SIG-M5 (cell line): ENCODE measurements around the gene MBD4.
A peak's percentile ranks its signal among the peaks of the same experiment; 100 is the strongest.
"Not testable (repeated sequence)": the region's sequence is repeated elsewhere in the genome, so short reads cannot be mapped to it uniquely, and the experiment has no call there.

Experiments
- DNase-seq: peaks from one replicate; lab custom pipeline; 2025; lab: John Stamatoyannopoulos, UW

Gene MBD4

DNA sequence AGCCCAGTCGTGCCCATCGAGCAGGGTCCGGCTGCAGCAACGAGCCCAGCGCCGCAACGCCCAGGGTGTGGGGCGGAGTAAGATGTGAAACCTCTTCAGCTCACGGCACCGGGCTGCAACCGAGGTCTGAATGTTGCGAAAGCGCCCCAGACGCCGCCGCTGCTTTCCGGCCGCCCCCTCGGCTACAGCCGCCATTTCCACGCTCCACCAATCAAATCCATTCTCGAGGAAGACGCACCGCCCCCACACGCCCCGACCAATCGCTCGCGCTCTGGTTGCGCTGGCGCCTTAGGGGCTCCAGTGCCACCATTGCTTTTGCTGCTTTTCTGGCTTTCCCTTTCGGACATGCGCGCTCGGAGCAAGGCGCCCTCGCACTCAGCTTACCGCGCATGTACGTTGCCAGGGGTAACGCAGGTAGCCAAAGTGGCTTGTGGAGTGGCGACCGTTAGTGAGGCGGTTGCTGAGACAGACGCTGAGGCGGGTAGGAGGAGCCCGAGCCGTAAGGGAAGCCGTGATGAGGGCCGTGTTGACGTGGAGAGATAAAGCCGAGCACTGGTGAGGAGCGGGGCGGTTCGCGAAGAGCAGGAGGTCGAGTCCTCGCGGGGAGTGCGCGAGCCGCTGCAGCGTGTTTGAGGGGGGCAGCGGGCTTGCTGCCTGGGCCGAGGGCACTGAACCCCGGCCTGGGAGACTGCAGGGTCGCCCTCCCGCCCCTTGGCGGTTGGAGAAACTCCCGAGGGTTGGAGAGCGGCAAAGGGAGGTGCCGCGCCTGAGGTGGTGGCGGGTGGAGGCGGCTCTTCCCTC is at the start of gene MBD4, which contains the start of gene IFT122:
MBD4 (minus strand) TSS at position 132 of the 801 bp plus-strand sequence; CDS start at position 17, 115 bp downstream.
IFT122 (plus strand) TSS at position 408 of the 801 bp plus-strand sequence; CDS start at position 515, 107 bp downstream.
- peak; percentile 97 for DNase-seq

DNA sequence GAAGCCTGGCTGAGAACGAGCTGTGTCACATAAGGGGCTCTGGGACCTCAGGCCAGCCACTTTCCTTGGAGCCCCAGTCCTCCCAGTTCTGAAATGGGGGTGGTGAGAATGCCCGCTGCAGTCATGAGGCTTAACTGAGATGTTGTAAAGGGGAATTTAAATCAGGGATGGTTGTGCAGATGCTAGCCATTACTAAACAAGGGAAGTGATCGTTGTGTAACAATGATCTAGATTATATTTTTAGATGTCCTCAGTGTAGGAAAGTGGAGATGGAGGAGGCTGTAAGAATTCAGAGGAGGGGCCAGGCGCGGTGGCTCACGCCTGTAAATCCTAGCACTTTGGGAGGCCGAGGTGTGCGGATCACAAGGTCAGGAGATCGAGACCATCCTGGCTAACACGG is 49.5 kb upstream of the MBD4 start:
- DNase-seq = not testable (repeated sequence)

DNA sequence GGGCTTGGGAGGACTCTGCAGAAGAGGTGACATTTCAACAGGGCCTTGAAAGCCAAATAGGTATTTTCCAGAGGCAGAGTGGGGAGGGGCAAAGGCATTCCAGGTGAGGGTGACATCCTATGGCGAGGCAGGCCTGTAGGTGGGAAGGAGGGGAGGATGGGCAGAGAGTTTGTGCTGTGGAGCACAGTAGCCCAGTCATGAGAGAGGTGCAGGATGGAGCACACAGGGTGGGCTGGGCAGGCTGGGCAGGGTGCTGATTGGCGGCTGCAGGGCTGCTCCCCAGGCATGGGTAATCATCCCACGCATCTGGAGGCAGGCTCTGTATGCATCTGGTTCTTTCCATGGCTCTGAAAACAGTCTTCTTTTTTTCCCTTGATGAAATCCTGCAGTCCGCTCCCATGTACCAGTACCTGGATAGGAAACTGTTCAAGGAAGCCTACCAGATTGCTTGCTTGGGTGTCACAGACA is 48.2 kb upstream of the MBD4 start:
- not testable (repeated sequence) for DNase-seq

DNA sequence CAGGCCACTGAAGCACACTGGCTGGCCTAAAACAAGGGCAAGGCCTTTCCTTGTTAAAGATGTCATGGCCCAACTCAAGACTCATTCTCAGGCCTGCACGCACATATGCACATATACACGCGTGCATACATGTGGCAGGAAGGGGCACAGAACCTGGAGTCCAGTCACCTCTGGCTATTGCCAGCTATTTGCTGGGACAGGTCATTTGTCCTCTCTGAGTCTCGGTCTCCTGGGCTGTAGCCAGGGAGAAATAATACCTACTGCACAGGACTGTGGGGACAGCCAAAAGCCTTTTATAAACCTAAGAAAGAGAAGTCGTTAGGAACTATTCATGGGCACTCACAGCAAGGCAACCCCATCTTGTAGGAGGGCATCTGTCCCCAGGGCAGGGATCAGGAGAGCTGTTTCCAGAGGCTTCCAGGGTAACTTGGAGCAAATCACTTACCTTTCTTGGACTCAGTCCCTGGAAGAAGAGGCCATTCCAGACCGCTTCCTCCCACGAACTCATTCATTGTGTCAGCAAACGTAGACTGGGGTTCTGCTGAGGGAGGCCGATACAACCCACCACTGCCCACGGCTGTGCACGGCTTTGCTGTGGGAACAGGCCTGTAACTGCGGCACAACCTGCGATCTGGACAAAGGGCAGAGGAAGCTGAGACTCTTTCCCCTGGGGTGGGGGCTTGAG is 47.6 kb upstream of the MBD4 start:
- no peak for DNase-seq

DNA sequence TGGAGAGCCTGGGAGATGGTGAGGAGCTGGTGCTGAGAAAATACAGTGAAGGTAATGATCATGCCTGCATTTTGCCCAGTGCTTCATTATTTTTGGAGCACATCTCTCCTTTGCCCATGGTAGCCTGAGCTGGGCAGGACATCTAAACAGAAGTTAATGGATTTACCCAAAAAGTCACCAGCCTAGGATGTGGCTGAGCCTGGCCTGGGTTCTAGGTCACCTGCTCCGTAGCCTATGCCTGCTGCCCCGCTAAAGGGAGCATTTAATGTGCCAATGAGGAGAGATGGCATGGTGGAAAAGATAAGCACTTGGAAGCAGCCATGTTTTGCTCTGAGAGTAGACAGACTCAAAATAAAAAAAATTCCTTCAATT is 46.9 kb upstream of the MBD4 start:
- no peak for DNase-seq

DNA sequence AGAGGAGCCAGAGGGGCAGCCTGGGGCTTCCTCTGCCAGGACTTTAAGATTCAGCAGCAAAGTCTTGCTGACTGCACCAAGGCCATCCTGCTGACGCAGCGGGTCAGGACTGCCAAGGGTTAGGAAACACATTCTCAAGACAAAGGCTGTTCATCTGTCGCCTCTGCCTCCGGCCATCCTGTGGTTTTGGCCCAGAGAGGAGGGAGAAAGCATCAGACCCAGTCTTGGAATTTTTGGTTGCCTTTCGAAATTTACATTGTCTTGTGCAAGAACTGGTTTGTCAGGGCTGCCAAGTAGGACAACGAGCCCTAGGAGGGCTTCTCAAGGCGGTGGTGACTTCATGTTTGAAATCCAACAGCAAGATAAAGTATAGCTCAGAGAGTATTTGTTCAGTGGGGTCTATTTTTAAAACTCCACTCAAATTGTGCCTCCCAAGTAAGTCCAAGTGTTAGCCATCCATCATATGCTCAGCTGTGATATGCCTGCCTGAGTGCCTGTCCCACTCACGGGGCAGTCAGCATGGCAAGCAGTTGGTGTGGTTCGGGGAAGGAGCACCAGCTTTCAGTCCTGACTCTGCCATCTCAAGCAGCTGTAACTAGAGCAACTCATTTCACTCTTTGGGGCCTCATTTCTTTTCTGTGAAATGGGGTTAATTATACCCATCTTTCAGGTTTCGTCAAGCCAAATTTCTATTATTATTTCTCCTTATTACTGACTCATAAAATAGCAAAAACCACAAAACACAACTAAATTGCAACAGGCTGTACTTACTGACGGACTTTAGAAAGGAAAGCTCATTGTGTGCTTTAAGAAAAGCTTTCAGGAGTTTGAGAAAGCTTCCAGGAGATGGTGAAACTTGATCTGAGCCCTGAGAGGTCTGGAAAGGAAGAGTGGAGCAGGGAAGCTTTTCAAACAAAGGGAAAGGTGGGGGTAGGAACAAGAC is 46.2 kb upstream of the MBD4 start:
- no peak for DNase-seq

DNA sequence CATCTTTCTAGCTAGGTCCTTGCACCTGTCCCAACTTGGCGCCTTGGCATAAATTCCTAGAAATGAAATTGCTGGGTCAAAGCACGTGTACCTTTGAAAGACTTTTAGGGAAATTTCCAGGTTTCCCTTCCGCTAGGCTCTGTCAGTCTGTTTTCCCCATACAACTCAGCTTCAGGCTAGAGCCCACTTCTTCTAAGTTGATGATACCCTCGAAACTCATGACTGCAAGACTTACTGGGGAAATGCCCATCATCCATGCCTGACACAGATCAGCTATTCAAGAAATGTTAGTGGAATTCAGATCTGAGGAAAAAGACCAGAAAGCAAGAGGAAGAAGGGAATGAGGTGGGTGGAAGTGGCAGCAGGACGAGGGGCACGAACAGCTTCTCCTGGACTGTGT is 45.4 kb upstream of the MBD4 start:
- not testable (repeated sequence) for DNase-seq

DNA sequence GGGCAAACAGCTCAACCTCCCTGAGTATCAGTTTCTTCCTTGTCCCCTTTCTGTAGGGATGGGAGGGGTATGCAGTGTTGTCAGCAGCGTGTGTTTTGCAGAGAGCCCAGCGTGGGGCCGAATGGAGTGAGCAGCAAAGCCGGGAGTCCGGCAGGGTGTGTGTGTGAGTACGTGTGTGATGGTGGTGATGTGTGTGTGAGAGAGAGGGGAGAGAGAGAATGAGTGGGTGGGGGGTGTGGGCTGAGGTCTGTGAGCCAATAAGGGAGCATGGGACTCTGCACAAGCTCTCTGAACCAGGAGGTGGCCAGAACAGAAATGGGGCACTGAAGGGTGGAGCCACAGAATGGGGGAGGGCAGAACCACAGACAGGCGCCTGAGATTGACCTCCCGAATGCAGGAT is 44.1 kb upstream of the MBD4 start:
- DNase-seq = no peak

DNA sequence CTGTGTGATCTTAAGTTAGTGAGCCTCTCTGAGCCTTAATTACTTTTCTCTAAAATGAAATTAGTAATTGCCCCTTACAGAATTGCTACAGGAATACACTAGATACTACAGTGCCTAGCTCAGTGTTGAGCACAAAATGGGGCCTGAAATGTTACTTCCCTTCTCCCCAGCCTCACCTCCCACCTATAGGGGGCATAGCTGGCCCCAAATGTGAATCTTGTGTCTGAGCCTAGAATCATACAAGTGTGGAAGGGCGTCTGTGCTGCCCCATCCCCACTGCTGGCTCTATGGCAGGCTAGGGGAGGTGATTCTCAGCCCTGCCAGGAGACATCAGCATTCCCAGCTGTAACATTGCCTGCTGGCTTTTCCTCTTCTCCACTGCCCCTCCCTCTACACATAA is 43.0 kb upstream of the MBD4 start:
- no peak for DNase-seq

DNA sequence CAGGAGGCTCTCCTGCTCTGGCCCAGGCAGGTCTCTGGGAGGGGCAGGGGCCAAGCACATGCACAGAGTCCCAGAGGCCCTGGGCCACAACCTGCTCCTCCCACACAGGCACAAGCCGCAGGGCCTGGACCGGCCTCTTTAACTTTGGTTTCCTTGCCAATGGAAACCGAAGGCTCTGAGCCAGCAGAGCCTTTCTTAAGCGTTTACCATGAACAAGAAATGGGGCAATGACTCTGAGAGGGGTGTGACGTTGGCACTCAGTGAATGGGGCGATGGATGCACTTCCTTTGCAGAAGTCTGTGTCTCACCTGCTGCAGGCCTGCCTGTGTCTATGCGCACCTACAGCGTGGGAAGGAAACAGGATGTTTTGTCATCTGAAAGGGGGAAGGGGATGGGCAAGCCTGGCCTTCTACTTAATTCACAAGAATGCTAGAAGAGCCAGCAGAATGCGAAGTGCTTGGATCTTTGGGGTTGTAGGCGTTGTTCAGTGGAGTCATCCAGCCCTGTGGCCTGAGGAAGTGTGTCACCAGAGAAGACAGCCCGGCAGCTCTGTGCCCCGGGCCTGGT is 42.1 kb upstream of the MBD4 start:
- DNase-seq = no peak

DNA sequence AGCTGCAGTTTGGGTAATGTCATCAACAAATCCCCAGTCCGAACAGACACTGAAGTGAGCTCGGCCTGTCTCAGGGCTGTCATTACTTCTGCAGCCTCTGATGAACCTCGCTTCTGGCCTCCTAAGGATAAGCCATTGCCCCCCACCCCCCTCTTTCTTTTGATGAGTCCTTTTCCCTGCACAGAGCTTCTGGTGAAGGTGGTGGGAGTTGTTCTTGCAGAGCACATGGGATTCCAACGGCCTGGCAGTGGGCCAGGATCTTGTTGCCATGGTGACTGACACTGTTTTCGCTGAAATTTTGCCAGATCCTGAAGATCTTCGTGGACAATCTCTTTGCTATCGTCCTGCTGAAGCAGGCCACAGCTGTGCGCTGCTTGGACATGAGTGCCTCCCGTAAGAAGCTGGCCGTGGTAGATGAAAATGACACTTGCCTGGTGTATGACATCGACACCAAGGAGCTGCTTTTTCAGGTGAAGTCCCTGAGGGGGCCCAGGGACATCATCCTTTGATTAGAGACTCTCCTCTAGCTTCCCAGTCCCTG is 41.5 kb upstream of the MBD4 start:
- DNase-seq = not testable (repeated sequence)

DNA sequence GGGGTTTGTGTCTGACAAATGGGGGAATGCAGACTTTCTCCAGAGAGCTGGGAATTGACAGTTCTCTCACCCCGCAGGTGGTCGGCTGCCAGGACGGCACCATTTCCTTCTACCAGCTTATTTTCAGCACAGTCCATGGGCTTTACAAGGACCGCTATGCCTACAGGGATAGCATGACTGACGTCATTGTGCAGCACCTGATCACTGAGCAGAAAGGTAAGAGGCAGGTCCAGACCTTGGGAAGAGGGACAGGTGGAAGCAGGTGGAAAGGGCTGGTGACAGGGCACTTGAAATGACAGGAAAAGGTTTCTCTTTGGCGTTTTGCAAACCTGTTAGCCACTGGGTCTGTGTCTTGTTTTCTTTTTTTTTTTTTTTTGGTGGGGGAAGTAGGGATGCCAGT is 36.8 kb upstream of the MBD4 start:
- no peak for DNase-seq

DNA sequence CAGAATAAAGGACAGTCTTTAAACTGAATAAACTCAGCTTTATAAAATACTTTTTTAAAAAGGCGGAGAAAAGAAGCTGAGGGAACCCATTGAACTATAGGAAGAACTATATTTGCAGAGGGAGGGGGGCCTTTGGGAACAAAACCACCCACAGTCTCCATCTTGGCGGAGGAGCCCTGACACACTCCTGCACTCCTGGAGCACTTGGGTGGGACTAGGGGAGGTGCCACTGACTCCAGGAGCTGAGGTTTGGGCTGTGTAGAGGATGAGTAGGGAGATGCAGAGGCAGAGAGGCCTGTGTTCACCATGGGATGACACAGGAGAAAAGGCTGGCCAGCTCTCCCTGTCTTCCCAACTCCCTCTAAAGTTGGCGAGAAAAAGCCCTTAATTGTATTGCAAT is 36.1 kb upstream of the MBD4 start:
- no peak for DNase-seq

DNA sequence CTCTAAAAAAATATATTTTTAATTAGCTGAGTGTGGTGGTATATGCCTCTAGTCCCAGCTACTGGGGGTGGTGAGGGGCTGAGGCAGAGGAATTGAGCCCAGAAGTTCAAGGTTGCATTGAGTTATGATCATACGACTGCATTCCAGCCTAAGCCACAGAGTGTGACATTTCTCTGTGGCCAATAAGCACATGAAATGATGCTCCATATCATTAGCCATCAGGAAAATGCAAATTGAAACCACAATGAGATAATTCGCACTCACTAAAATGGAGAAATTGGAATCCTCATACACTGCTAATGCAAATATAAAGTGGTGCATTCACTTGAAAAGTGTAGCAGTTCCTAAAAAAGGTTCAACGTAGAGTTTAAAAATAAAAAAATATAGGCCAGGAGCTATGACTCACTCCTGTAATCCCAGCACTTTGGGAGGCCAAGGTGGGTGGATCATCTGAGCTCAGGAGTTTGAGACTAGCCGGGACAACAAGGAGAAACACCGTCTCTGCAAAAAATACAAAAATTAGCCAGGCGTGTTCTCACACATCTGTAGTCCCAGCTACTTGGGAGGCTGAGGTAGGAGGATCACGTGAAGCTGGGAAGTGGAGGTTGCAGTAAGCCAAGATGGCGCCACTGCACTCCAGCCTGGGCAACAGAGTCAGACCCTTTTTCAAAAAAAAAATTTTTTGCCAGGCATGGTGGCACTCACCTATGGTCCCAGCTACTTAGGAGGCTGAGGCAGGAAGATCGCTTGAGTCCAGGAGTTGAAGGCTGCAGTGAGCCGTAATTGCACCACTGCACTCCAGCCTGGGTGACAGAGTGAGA is 35.4 kb upstream of the MBD4 start:
- DNase-seq = no peak

DNA sequence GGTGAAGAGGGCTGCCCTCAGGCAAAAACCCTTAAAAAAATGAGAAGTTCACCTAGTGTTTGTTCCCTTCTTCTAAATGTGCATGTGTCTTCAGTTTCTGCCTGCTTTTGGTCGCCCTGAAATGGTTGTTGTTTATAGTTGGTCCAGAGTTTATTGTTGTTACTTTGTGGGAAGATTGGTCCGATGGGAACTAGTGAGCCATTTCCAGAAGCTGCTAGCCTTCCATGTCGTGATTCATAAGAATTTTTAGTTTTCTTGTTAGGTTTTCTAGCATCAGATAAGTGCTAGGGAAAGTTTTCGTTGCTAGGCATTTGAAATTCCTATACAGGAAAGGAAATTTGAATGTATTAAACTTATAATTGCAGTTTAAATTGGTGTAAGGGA is 34.0 kb upstream of the MBD4 start:
- DNase-seq = no peak

DNA sequence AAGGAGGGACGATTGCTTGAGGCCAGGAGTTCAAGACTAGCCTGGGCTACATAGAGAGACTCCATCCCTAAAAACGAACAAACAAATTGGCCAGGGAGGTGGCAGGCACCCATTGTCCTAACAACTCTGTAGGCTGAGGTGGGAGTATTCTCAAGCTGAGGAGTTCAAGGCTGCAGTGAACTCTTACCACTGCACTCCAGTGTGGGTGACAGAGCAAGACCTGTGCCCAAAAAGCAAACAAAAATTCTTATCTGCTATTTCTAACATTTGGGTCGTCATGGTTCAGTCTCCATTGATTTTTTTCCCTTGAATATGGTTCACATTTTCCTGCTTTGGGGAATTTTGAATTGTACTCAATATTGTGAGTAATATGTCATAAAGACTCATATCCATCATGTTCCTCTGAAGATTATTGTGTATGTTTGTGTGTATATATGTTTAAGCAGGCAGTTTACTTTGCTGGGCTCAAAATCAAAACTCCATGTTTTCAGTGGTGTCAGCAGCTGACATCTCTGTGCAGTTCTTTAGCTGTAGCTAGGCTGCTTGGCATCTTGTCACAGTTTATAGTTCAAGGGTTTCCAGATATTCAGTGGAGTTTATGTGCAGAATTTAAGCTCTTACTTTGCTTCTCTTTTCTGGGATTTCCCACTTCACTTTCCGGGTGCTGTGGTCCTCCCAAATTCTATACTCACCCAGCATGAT is 33.5 kb upstream of the MBD4 start:
- DNase-seq = no peak

DNA sequence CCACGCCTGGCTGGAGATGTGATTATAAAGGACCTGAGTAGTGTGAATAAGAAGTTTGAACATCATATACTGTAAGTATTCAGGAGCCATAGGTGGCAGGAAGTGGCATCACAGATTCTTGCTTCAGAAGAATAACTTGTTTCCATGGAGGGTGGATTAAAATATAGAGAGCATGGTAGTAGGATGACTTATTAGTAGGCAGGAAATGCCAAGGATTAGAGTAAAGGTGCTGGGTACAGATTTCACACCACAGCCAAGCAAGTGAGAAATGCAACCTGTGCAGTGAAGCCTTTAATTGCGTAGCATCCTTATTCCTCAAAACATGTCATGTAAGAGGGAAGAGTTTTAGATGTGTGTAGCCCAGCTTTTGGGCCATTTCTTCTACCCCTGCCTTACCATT is 31.1 kb upstream of the MBD4 start:
- no peak for DNase-seq

DNA sequence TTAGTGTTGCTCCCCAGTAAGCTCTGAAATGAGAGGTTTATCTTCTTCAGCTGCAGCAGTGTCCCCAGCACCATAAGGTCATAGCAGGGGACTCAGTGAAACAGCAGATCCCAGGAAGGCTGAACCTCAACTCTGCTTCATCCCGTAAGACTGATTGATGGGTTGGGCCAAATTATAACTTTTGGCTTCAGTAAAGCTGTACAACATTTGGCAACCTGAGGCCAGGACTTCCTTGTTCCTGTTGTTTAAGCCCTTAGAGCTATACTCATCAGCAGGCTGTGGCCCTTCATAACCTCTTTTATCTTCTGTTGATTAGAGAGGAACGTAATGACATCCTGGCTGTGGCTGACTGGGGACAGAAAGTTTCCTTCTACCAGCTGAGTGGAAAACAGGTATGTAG is 29.3 kb upstream of the MBD4 start:
- DNase-seq = no peak

DNA sequence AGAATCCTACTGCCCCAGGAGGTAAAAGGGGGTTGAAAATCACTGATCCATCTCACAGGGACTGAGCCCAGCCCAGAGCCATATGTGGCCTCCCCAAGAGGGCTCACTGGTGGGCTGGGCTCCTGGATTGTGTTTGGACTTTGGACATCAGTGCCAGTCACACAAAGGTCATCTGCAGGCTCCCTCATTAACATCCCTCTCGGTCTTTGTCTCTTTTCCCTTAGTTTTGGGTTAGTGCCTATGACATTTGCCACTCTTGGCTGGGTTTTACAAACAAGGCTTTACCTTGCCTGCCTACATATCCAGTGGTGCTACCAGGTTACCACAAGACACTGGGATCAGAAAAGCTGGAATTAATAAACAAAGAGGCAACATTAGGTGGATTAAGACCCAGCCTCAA is 28.2 kb upstream of the MBD4 start:
- no peak for DNase-seq

DNA sequence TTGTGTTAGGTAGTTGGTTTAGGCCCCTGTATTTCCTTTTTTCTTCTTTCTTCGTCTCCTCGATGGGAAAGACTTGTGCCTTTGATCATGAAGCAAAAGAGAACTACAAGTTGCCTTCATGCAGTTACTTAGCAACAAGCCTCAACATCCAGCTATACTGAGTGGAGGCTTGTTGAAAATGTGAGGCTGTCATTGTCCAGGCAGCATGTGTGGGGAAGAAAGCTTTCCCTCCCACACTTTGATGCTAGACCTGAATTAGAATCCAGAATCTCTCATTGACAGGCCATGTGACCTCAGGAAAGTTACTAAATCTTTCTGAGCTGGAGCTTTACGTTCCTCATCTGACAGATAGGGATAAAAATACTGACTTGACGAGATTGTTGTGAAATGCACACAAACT is 24.0 kb upstream of the MBD4 start:
- no peak for DNase-seq
